ENCODE results near the gene SCML1.

- TF ChIP-seq POLR2A (IDR thresholded peaks at IDR 0.05) (no peak), CTCF (IDR thresholded peaks at IDR 0.05) (no peak)
These were observed 34.1 kb upstream of the SCML1 start for GRCh38 chrX:17703201-17703600.
